Esophagus muscularis mucosa (tissue), 4 donors: Measurements from ENCODE around the gene CHMP2A.

Source experiments
- EP300 ChIP-seq: sonication (generic); formaldehyde crosslinking; IDR thresholded peaks from one replicate; pipeline ENCODE4 v1.6.1; 2017; ENCODE audit warnings: antibody characterized with exemption
- POLR2AphosphoS5 ChIP-seq, 2 donors: sonication (generic); formaldehyde crosslinking; IDR thresholded peaks; one replicate each; pipeline ENCODE4 v1.6.1; 2017; ENCODE audit warnings: antibody characterized with exemption in 2 of 2
- TF ChIP-seq, protein P1 (sequence below), 3 experiments: fragments of 200-600 bp in 2 of 3; fragments of 450-650 bp in 1 of 3; sonication (generic) in 2 of 3; IDR thresholded peaks; one replicate each; pipeline ENCODE4 v1.5.1; 2017 to 2019; ENCODE audit warnings: antibody characterized with exemption in 3 of 3, mild to moderate bottlenecking in 2 of 3, moderate library complexity in 1 of 3

DNA sequence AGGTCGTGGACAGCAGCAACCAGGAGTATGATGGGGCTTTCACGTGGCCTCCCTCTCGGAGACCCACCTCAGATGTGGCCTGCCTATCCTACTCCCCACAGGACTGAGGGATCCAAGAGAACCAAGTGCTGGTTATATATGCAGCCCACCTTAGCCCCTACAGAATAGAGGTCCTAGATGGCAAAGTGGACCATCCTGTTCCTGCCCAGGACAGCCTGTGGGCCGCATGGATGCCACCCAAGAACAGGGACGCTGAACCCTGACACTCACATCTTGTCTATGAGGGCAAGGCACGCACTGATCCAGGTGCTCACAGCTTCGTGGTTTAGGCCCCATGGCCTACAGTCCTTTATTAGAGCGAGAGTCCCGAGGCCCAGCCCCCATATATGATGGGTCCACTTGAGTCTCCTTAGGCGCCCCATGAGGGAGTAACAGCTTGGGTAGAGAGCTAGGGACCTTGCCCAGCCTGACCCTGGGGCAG, 41.7 kb downstream of the CHMP2A start:
- TF ChIP-seq, protein P1, sequence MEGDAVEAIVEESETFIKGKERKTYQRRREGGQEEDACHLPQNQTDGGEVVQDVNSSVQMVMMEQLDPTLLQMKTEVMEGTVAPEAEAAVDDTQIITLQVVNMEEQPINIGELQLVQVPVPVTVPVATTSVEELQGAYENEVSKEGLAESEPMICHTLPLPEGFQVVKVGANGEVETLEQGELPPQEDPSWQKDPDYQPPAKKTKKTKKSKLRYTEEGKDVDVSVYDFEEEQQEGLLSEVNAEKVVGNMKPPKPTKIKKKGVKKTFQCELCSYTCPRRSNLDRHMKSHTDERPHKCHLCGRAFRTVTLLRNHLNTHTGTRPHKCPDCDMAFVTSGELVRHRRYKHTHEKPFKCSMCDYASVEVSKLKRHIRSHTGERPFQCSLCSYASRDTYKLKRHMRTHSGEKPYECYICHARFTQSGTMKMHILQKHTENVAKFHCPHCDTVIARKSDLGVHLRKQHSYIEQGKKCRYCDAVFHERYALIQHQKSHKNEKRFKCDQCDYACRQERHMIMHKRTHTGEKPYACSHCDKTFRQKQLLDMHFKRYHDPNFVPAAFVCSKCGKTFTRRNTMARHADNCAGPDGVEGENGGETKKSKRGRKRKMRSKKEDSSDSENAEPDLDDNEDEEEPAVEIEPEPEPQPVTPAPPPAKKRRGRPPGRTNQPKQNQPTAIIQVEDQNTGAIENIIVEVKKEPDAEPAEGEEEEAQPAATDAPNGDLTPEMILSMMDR (IDR thresholded peaks at IDR 0.05), result no peak
- TF ChIP-seq EP300 (no peak), POLR2AphosphoS5 (IDR thresholded peaks at IDR 0.05) (no peak)
